Activated CD8-positive, alpha-beta memory T cell treated with anti-CD3 and anti-CD28 coated beads for 36 hours (primary cell): ENCODE measurements around the gene ZNF701. TPM values are rescaled to one million over a fixed set of nuclear protein-coding genes. Genes with fewer than 3 reads are reported as not detected.
"Not testable (repeated sequence)": the region's sequence is repeated elsewhere in the genome, so short reads cannot be mapped to it uniquely, and the experiment has no call there.

ENCODE experiments used
- CTCF ChIA-PET: fragments of 350-600 bp; sonication (Branson Sonifier 250); formaldehyde crosslinking; loops from one replicate; lab custom pipeline; 2021; ENCODE audit warnings: antibody characterized with exemption; lab: Charles Lee
- POLR2A ChIA-PET: fragments of 350-600 bp; sonication (Branson Sonifier 250); formaldehyde crosslinking; loops from one replicate; lab custom pipeline; 2021; ENCODE audit warnings: antibody characterized with exemption; lab: Charles Lee
- total RNA-seq, 2 experiments: library from RNA; stranded (reverse); gene quantifications; one replicate each; pipeline ENCODE4 v1.2.3, GENCODE V29; 2021

ZNF701 gene
- total RNA-seq, 2 experiments from 2014 or later: 15.8 to 16.4 TPM

DNA sequence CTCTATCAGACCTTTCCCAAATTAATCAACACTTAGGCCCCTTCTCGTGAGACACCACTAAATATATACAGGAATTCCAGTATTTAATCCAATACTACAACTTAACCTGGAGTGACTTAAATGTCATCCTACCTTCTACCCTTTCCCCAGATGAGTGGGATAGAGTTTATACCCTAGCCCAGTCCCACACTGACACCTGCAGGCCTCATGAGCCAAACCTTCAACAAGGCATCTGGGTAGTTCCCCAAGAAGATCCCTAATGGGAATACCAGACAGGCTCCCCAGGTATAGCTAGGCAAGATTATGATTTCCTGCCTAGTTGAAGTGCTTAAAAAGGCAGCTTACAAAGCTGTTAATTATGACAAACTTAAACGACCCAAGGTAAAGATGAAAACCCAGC lies 52.2 kb downstream of the ZNF701 start:
- ChIA-PET POLR2A (interaction anchor here (0.6 kb wide), 2 partner anchors 15 to 49 kb away, joined by 3 to 4 read pairs; no protein-coding TSS in a partner anchor), CTCF (interaction anchor here (0.5 kb wide), 1 partner anchor 228 kb away, joined by 3 read pairs; no protein-coding TSS in a partner anchor)

DNA sequence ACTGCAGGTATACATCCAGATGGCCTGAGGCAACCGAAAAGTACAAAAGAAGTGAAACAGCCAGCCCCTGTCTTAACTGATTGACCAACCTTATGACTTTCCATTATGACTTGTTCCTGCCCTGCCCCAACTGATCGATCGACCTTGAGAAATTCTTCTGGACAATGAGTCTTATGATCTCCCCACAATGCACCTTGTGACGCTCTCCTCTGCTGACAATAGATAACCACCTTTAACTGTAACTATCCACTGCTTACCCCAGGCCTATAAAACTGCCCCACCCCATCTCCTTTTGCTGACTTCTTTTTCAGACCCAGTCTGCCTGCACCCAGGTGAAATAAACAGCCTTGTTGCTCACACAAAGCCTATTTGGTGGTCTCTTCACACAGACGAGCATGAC lies 56.8 kb downstream of the ZNF701 start:
- CTCF ChIA-PET: no interaction called here
- POLR2A ChIA-PET: no interaction called here

DNA sequence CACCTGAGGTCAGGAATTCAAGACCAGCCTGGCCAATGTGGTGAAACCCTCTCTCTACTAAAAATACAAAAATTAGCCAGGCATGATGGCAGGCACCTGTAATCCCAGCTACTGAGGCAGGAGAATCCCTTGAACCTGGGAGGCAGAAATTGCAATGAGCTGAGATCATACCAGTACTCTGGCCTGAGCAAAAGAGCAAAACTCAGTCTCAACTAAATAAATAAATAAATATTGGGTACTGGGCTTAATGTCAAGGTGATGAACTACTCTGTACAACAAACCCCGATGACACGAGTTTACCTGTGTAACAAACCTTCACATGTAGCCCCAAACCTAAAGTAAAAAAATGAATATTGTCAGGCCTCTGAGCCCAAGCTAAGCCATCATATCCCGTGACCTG lies 57.4 kb downstream of the ZNF701 start:
- CTCF ChIA-PET, POLR2A ChIA-PET: not testable (repeated sequence)

DNA sequence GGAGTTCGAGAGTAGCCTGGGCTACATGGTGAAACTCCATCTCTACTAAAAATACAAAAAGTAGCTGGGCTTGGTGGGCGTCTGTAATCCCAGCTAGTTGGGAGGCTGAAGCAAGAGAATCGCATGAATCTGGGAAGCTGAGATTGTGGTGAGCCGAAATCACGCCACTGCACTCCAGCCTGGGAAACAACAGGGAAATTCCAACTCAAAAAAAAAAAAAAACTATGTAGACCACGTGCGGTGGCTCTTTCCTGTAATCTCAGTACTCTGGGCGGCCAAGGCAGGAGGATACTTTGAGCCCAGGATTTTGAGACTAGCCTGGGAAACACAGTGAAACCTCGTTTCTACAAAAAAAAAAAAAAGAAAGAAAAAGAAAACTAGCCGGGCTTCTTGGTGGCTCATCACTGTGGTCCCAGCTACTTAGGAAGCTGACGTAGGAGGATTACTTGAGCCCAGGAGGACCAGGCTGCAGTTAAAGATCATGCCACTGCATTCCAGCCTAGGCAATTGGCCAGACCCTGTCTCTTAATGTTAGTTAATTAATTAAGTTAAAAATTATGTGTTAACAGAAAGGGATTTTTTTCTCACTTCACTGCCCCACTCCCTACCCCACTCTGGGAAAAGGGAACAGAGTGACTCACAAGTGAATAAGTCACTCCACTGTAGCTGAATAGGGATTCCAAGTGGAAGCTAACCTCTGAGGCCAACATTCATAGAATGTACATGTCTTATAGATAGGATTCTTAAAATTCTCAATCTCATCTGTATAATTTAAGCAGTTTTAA lies 65.9 kb downstream of the ZNF701 start:
- POLR2A ChIA-PET: no interaction called here

More for the DNA sequence above, 65.9 kb downstream of the ZNF701 start:
- CTCF ChIA-PET: interaction anchor here (0.7 kb wide), 1 partner anchor 17 kb away, joined by 3 read pairs; no protein-coding TSS in a partner anchor

Other genes starting within 250 kb of the ZNF701 start
- 1 to 10 TPM in 1 of 2 experiments, under 1 TPM in 1; 0.82 to 1.2 TPM for gene ZNF610, start 234.0 kb upstream of the ZNF701 start, total RNA-seq
- gene ZNF880, start 200.4 kb upstream of the ZNF701 start, total RNA-seq: 10 to 100 TPM; 12.5 to 14.0 TPM
- gene ZNF528, start 172.4 kb upstream of the ZNF701 start, total RNA-seq: 1 to 10 TPM; 7.4 TPM
- gene ZNF534, start 141.1 kb upstream of the ZNF701 start, total RNA-seq: not detected
- gene ZNF578, start 116.7 kb upstream of the ZNF701 start, total RNA-seq: under 1 TPM; 0.48 to 0.73 TPM
- gene ZNF808, start 42.6 kb upstream of the ZNF701 start, total RNA-seq: 10 to 100 TPM; 24.9 to 27.5 TPM
- gene ZNF83, start 68.1 kb downstream of the ZNF701 start, total RNA-seq: 10 to 100 TPM; 25.3 to 25.9 TPM
- gene ZNF611, start 164.8 kb downstream of the ZNF701 start, total RNA-seq: 10 to 100 TPM; 20.0 to 20.8 TPM
- gene ZNF600, start 216.5 kb downstream of the ZNF701 start, total RNA-seq: 10 to 100 TPM; 16.1 to 17.8 TPM